NCI-H146 treated with DMSO at 0.1 percent for 48 hours (cell line): ENCODE measurements around the gene ANP32B.
"Not testable (repeated sequence)": the region's sequence is repeated elsewhere in the genome, so short reads cannot be mapped to it uniquely, and the experiment has no call there.

Experiments used
- DNase-seq: peaks from one replicate; lab custom pipeline; 2025; ENCODE audit not compliant: unreplicated experiment; lab: John Stamatoyannopoulos, UW

The ANP32B gene

GRCh38 chr9:97962575-97962974, 20.6 kb upstream of the ANP32B start:
- no peak for DNase-seq

DNA sequence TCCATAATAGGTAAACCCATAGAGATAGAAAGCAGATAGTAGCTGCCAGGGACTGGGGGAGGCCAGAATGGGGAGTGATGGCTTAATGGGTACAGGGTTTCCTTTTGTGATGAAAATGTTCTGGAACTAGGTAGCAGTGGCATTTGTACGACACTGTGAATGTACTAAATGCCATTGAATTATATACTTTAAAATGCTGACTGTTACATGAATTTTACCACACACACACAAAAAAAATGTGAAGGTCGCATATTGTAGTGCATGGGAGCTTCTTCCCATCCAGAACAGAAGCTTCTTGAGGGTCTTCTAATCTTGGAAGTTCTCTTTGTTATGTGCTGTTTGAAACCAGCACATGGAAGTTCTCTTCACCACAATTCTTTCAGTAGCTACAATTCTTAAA, 19.9 kb upstream of the ANP32B start:
- DNase-seq, result no peak

- no peak for DNase-seq
Observed at GRCh38 chr9:97964901-97965300, 18.2 kb upstream of the ANP32B start.

DNA sequence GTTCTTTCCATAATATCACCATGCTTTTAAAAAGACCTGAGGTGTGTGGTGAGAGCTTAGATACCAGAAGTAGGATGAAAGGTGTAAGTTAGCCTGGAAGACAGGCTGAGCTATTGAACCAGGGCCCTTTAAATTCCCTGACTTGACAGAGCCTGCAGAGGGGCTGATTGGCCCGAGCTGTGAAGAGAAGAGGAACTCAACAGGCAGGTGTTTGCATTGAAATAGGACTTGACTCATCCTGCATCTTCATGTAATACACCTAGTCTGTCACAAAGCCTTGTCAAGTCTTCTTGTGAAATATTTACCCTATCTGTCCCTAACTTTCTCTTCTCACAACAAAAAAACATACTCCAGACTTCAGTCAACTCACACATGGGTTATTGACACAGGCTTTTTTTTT, 16.6 kb upstream of the ANP32B start:
- no peak for DNase-seq

DNA sequence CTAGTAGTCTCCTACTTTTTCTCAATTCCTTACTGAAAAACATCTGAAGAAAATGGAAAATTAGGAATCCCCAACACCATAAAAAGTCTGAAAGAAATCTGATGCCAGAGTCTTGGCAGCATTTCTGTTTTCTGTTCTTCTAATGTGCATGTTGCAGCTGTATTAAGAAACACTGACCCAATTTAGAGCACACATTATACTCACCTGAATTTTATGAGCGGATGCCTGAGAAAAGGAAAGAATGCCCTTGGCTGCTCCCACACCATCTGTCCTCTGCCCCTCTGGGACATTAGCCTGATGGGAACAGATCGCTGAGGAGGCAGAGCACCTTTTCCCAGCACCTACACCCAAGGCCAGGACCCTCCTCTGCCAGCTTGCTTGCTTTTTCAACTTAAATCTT, 14.1 kb upstream of the ANP32B start:
- DNase-seq, result no peak

DNA sequence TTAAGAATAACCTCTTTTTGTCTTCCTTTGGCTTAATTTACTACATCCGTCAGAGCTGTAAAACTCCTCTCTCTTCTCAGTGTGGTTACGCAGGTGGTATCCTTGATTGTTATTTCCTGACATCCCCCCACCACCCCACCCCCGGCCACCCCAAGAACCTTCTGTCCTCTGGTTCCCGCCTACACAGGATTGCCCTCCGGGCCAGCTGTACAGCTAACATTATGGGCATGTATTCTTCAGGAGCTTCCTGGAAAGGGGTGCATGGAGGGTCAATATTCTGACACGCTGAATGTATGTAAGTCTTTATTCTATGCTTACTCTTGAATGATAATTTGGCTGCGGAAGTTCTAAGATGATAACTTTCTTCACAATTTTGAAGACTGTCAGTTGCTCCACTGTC, 13.0 kb upstream of the ANP32B start:
- no peak for DNase-seq

- DNase-seq, result no peak
Observed at GRCh38 chr9:97972753-97973152, 10.4 kb upstream of the ANP32B start.

- no peak for DNase-seq
Observed at GRCh38 chr9:97975376-97975775, 7.8 kb upstream of the ANP32B start.

- not testable (repeated sequence) for DNase-seq
Observed at GRCh38 chr9:97976633-97977032, 6.5 kb upstream of the ANP32B start.

DNA sequence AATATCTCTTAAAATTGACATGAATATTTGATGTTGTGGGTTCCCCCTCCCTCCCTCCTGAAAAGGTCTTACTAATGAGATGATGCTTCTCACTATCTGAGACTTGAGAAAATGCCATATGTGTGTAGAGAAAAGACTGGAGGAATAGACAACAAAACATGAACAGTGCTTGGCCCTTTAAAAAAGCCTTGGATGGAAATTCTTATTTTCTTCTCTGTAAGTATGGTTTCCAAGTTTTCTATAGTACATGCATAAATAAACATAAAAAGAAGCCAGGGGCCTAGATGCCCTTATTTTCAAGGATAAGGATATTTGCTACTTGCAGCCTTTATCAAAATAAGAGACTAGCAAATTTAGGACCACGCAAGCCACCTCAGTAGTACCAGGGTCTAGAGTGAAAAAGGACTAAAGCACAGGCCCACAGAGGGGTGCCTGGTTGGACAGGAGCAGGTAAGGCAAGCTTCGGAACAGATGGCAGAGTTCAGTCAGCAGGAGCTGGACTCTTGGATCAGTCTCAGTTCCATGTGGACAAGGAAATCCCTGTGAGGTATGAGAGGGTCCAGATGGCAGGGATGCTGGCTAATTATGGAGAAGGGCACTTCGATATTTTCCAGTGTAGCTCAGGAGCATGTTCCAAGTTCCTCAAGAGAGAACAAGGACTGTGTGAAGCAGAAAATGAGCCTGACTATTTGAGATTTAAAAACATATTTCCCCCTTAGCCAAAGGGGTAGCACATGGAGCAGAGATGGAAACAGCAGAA, 4.6 kb upstream of the ANP32B start:
- no peak for DNase-seq

DNA sequence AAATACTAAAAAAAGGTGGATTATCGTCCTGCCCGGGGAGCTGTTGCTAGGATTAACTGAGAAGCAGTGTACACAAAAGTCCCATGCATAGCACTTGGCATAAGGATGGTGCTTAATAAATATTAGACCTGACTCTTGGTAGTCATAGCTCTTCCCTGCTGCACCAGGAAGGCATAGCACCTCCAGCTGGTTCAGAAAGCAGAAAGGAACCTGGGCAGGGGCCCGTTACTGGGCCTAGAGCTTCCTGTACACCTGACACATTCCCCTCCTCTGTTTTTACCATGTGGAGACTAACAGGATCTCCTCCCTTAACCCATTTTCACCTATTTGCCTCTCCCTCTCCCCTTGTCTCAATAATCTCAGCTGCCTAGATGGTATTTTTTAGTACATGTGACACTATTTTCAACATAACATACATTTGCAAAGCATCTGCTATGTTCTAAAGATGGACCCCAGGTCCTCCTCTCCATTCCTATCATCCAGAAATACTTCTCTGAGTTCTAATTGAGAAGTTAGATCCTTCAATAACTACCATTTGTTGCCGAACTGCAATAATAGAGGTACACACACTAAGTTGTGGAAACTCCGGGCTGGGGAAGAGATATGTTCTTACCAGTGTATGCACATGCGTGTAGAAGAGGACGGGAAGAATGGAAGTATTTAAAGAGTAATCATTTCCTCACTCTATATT, 3.2 kb upstream of the ANP32B start:
- DNase-seq, result no peak

DNA sequence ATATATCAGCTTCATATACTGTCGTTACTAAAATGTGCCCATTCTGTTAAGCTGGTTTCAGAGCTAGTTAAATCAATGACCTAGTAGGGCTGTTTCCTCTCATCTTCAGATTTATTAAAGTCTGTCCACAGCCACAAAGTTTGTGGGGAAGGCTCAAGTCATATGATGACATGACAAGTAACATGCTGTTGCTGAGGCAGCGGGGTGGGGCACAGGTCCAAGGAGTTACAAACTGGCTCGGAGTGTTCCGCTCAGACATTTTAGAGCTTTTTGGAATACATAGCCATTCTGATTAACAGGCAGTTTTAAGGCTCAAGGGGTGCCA, 2.7 kb upstream of the ANP32B start:
- no peak for DNase-seq

DNA sequence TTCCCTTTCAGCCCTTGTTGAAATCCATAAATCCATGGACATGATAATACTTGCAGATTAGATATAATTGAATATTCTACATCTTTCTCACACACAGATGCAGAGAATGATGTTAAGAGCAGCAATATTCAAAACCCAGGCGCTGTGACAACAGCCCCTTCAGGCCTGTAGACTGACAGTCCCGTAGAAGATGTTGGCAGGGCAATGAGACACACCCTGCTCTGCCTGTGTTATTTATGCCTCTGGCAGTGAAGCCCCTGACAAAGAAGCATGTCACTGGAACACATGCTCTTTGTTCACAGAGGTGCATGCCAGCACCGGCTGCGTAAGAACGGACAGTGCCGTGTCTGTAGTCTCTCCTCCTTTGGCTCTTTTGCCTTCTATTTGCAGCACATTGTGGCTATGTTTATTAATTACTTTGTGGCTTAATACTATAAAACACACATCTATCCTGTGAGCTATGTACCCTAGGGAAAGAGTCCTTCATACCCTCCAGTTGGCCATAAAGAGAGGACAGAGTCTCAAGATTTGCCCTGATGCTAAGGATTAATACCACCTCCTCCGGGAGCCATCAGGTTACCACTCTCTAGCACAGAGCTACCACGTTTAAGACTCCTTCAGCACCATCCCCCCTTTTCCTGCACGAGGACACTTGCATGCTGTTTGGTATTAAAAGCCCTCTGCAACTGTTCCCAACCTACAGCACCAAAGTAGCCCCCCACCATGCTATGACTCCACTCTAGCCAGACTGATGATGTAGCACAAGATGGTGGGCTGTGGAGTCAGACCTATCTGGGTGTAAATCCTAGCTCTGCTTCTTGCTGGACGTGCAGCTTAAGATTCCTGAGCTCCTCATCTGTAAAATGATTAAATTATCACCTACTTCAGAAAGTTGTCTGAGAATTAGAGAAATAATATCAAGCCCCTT, 2.0 kb upstream of the ANP32B start:
- no peak for DNase-seq

- no peak for DNase-seq
Observed at GRCh38 chr9:97981846-97982682, 1.1 kb upstream of the ANP32B start.

GRCh38 chr9:97983589-97984187, 547 bp downstream of the ANP32B start:
- DNase-seq, result no peak

DNA sequence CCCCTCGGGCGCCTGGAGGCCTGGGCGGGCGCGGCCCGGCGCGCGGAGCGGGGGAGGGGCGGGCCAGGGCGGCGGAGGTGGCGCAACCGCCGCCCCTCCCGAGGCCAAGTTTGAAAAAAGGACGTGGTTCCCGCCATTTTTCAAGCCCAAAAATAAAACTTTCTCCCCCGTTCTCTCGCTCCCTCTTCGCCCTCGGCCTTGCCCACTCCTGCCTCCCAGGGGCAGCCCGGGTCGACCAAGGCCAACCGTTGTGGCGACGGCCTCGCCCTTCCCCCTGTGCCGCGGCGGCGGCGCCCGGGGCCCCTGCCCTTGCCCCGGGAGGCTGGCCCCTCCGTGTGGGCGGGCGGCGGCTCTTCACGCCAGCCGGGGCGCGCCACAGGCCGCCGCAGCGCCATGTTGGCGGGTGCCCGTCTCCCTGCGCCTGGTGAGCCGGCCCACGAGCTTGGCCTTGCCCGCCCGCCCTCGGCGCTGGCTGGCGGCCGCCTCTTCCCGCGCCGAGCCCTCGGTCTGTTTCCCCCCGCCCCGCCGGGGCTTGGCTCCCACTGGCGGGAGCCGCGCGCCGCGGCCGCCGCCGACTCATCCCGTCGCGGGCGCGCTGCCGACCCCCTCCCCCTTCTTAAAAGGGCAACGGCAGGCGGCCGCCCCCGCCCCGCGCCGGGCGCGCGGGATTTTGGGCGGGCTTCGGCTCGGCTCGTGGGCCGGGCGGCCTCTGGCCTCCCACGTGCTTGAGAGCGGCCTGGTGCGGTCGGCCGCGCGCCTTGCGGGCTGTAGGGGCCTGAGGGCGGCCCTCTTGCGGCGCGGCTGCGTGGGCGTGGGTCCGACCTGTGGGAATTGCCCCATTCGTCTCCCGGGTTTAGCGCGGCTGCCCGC, 1.3 kb downstream of the ANP32B start:
- peak; percentile 8 for DNase-seq

DNA sequence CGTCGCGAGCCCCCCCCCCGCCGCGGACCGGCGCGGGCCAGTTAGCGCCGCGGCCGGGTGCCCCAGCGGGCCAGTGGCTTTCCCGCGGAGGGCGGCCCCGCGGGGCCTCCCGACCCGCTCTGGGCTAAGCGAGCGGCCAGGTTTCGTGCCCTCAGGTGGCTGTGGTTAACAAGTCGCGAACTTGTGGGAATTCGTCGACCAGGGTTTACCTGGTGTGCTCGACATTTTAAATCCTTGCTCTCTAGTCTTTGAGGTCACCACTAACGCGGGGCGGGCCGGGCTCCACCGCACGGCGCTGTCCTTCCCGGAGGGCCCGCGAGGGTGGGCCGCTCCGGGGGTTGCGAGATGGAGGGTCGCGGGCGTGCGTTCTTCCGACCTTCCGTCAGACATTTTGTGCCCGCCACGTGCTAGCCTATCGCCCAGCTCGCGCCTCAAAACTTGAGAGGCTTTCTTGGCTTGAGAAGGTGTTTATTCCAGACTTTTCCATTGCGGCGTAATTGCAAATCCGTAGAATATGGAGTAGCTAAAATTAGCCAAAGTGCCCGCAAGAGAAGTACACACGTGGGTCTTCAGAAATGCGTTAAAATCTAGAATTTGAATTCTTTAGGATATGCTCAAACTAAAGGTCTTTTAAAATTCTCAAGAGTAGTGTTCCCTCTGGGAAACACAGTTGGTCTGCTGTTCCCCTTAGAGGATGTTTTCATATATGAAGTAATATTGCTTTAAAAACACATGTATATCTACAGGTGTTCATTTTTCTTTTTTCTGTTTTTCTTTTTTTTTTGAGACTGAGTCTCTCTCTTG, 2.1 kb downstream of the ANP32B start:
- DNase-seq, result no peak

GRCh38 chr9:97987487-97987886, 4.3 kb downstream of the ANP32B start:
- no peak for DNase-seq

DNA sequence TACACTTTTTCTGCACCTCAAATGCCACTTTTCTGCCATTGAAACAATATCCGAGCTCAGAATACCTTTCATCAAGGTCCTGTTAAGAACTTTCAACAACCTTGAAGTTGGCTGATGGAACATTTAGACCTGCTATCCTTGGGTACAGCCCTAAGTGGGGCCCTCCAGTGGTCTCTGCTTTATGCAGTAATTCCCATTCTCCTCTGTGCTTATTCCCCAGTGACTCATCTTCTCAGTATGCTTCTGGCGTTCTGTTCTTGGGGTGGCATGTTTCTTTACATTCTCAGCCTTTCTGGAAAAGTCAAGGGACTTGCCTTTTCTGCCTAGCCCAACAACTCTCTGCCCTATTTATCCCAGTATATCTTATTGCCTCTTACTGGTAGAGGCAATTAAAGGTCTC, 7.1 kb downstream of the ANP32B start:
- DNase-seq, result no peak
